SU-DHL-6 (cell line): ENCODE measurements around the gene MANSC4.

Experiments
- H2AFZ ChIP-seq: fragments of 200-600 bp; sonication (generic); 2 replicates; pipeline ENCODE4 v1.6.1; 2014; ENCODE audit warnings: low read depth, mild to moderate bottlenecking, moderate library complexity, mixed read lengths, antibody characterized with exemption, low read length; ENCODE audit not compliant: severe bottlenecking
- H3F3A ChIP-seq: fragments of 200-600 bp; shearing (Covaris generic); 2 replicates; pipeline ENCODE4 v1.6.0; 2016; ENCODE audit warnings: antibody characterized with exemption, mild to moderate bottlenecking; ENCODE audit not compliant: insufficient read depth
- H3K27ac ChIP-seq: fragments of 200-600 bp; sonication (generic); 2 replicates; pipeline ENCODE4 v1.5.1; 2016; ENCODE audit warnings: low read depth, mild to moderate bottlenecking, low read length, moderate library complexity, mixed read lengths
- H3K27me3 ChIP-seq: fragments of 200-600 bp; sonication (generic), shearing (Covaris generic); 2 replicates; pipeline ENCODE4 v1.6.0; 2014; ENCODE audit warnings: mild to moderate bottlenecking, low read length
- H3K36me3 ChIP-seq: fragments of 200-600 bp; sonication (generic); 2 replicates; pipeline ENCODE4 v1.6.1; 2014; ENCODE audit warnings: mild to moderate bottlenecking, low read length, mixed read lengths
- H3K4me2 ChIP-seq: fragments of 300-600, 200-600 bp; shearing (Covaris generic), sonication (generic); 2 replicates; pipeline ENCODE4 v1.6.0; 2014; ENCODE audit warnings: low read length, low read depth, mild to moderate bottlenecking; ENCODE audit not compliant: poor library complexity, severe bottlenecking
- H3K4me3 ChIP-seq: fragments of 200-600 bp; sonication (generic); 2 replicates; pipeline ENCODE4 v1.5.1; 2014; ENCODE audit warnings: antibody characterized with exemption, low read length, mild to moderate bottlenecking, mixed read lengths; ENCODE audit not compliant: insufficient read depth, poor library complexity, severe bottlenecking
- H3K79me2 ChIP-seq: fragments of 200-600 bp; sonication (generic); 2 replicates; pipeline ENCODE4 v1.6.1; 2014; ENCODE audit warnings: mild to moderate bottlenecking, low read length, moderate library complexity; ENCODE audit not compliant: insufficient read depth
- H3K9ac ChIP-seq: fragments of 200-600 bp; sonication (generic); 2 replicates; pipeline ENCODE4 v1.7.0; 2014; ENCODE audit warnings: mild to moderate bottlenecking, low read length
- H3K9me2 ChIP-seq: fragments of 200-600 bp; sonication (generic); replicated peaks from 2 replicates; pipeline ENCODE4 v1.6.1; 2014; ENCODE audit warnings: low read length; ENCODE audit not compliant: insufficient read depth
- H3K9me3 ChIP-seq: fragments of 200-600 bp; sonication (generic); 2 replicates; pipeline ENCODE4 v1.6.1; 2014; ENCODE audit warnings: low read length, mixed read lengths; ENCODE audit not compliant: insufficient read depth
- H4K20me1 ChIP-seq: fragments of 200-600 bp; sonication (generic); 2 replicates; pipeline ENCODE4 v1.6.1; 2014; ENCODE audit warnings: low read depth, mild to moderate bottlenecking, antibody characterized with exemption, low read length, moderate library complexity, mixed read lengths
- CTCF ChIP-seq: fragments of 200-600 bp; sonication (generic); IDR thresholded peaks from one replicate; pipeline ENCODE4 v1.5.1; 2017; ENCODE audit warnings: antibody characterized with exemption, mild to moderate bottlenecking, low read length, moderate library complexity; ENCODE audit not compliant: insufficient read depth, poor library complexity, severe bottlenecking
- EZH2phosphoT487 ChIP-seq: fragments of 200-600 bp; sonication (generic), shearing (Covaris generic); conservative IDR thresholded peaks from 2 replicates; pipeline ENCODE4 v1.6.1; 2018; ENCODE audit warnings: mild to moderate bottlenecking, antibody characterized with exemption, low read length, moderate library complexity, mixed read lengths

The MANSC4 gene

GRCh38 chr12:27785882-27786570 is 6.0 kb upstream of the MANSC4 start:
- H3K36me3 ChIP-seq, result no peaks in the 10 kb centered on the region
- TF ChIP-seq EZH2phosphoT487 (no peak), CTCF (no peak)
- H3K27me3 ChIP-seq, result no peaks in the 10 kb centered on the region
- no peaks in the 10 kb centered on the region for H3K9me3 ChIP-seq
- no peaks in the 10 kb centered on the region for H3K9me2 ChIP-seq
- H2AFZ ChIP-seq, result no peak overlapping the region
- no peak overlapping the region for H3K9ac ChIP-seq
- H4K20me1 ChIP-seq, result no peaks in the 10 kb centered on the region
- H3F3A ChIP-seq, result 0 out of 2 replicates have a peak, but pooled peaks cover 8% of the 10 kb centered on the region
- no peak overlapping the region for H3K4me3 ChIP-seq
- H3K4me2 ChIP-seq, result peak overlapping the region; percentile 3
- no peak overlapping the region for H3K27ac ChIP-seq
- H3K79me2 ChIP-seq, result peaks cover 68% of the 10 kb centered on the region

DNA sequence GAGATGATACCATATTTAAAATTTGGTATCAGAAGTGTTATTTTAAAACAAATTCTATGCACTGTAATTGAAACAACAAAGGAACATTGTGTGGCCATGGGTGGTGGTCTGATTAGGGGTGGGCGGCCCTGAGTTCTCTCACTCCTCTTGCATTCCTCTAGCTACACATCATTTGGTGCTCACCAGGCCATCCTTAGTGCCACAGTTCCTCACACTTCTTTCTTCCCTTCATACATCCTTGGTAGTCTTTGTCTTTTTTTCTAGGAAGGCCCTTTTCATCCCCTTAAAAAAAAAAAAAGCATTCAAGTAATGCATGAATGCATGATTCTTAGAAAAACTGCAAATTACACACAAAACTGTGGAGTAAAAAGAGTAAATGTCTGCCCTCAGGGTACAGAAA is 2.4 kb upstream of the MANSC4 start:
- no peak for TF ChIP-seq EZH2phosphoT487
- TF ChIP-seq CTCF, result no peak
- H3K4me3 ChIP-seq, result no peak overlapping the region
- H3K9me3 ChIP-seq, result no peaks in the 10 kb centered on the region
- no peaks in the 10 kb centered on the region for H3K27me3 ChIP-seq
- H4K20me1 ChIP-seq, result no peaks in the 10 kb centered on the region
- H3K27ac ChIP-seq, result no peak overlapping the region
- H3K4me2 ChIP-seq, result peak overlapping the region; percentile 85
- peaks cover 61% of the 10 kb centered on the region for H3K79me2 ChIP-seq
- no peaks in the 10 kb centered on the region for H3K36me3 ChIP-seq
- H3F3A ChIP-seq, result peaks cover 18% of the 10 kb centered on the region; the same call in 1 of the 2 replicates
- H2AFZ ChIP-seq, result no peak overlapping the region
- no peaks in the 10 kb centered on the region for H3K9me2 ChIP-seq
- no peak overlapping the region for H3K9ac ChIP-seq

DNA sequence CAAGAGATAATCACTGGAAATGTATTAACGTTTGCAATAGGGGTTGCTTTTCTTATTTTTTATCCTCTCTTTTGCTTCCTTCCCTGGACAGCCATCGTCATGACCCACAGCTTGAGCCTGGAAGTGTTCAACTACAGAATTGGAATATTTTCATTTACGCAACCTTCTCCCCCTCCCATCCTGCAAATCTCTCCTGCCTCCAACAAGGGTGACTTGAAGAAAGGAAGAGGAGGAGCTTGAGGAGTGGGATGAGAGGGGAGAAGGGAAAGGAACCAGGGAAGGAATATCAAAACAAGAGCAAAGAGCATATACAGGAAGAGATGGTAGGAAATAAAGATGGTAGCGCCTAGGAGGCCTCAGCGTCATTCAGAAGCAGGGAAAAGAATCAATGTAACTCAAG is 1.6 kb upstream of the MANSC4 start:
- Histone ChIP-seq H3K27ac (peak overlapping the region; percentile 71; the same call in 1 of the 2 replicates), H3K9me2 (no peaks in the 10 kb centered on the region), H3K36me3 (no peaks in the 10 kb centered on the region), H2AFZ (no peak overlapping the region), H3K79me2 (peaks cover 59% of the 10 kb centered on the region), H3K9ac (peak overlapping the region; percentile 78), H3K4me2 (peak overlapping the region; percentile 85), H4K20me1 (no peaks in the 10 kb centered on the region), H3F3A (peaks cover 18% of the 10 kb centered on the region; the same call in 1 of the 2 replicates), H3K4me3 (peak overlapping the region; percentile 62), H3K27me3 (no peaks in the 10 kb centered on the region), H3K9me3 (no peaks in the 10 kb centered on the region)
- TF ChIP-seq CTCF (no peak), EZH2phosphoT487 (no peak)
